Caco-2 (cell line): ENCODE results near the gene SH3BP4. TPM values are rescaled to one million over a fixed set of nuclear protein-coding genes. Genes with fewer than 3 reads are reported as not detected.

Source experiments
- BruUV-seq: library from RNA; stranded (reverse); fragments of 400-500 nt; replicated peaks from 2 replicates; lab custom pipeline; 2021; lab: Mats Ljungman, UMichigan
- CTCF ChIA-PET: fragments of 300-600 bp; sonication (Branson Sonifier 250); formaldehyde crosslinking; loops from one replicate; lab custom pipeline; 2022; ENCODE audit warnings: antibody characterized with exemption; lab: Charles Lee
- POLR2A ChIA-PET: fragments of 300-600 bp; sonication (Branson Sonifier 250); formaldehyde crosslinking; loops from one replicate; lab custom pipeline; 2022; ENCODE audit warnings: antibody characterized with exemption; lab: Charles Lee
- DNase-seq, 2 experiments: peaks; one replicate each; pipeline versions ENCODE4 v3.0.0 to v3.0.0-alpha.2; 2020 to 2022
- H3K27me3 ChIP-seq: replicated peaks from 2 replicates; pipeline ENCODE4 v1.6.0; 2011; ENCODE audit warnings: low read length; ENCODE audit not compliant: control insufficient read depth, insufficient read depth
- H3K36me3 ChIP-seq: 2 replicates; pipeline ENCODE4 v1.5.1; 2011; ENCODE audit warnings: low read length; ENCODE audit not compliant: control insufficient read depth, insufficient read depth
- H3K4me1 ChIP-seq: fragments of 250-450 bp; sonication (Bioruptor Pico); 2 replicates; pipeline ENCODE4 v1.5.1; 2020; ENCODE audit warnings: mild to moderate bottlenecking
- H3K4me3 ChIP-seq: 2 replicates; pipeline ENCODE4 v1.5.1; 2011; ENCODE audit warnings: low read depth, mild to moderate bottlenecking, control low read depth, low read length
- H3K9me3 ChIP-seq: fragments of 250-450 bp; sonication (Bioruptor Pico); 2 replicates; pipeline ENCODE4 v1.5.1; 2020; ENCODE audit warnings: mild to moderate bottlenecking, moderate library complexity
- H3K27ac Mint-ChIP-seq: one replicate; pipeline ENCODE4 v1.8.0; 2022; ENCODE audit warnings: mixed read lengths; ENCODE audit not compliant: unreplicated experiment
- H3K27me3 Mint-ChIP-seq: one replicate; pipeline ENCODE4 v1.8.0; 2022; ENCODE audit warnings: mixed read lengths; ENCODE audit not compliant: insufficient read depth, unreplicated experiment
- H3K36me3 Mint-ChIP-seq: one replicate; pipeline ENCODE4 v1.8.0; 2022; ENCODE audit warnings: mild to moderate bottlenecking, mixed read lengths; ENCODE audit not compliant: insufficient read depth, unreplicated experiment
- H3K4me1 Mint-ChIP-seq: one replicate; pipeline ENCODE4 v1.8.0; 2022; ENCODE audit warnings: low read depth, mixed read lengths; ENCODE audit not compliant: unreplicated experiment
- H3K4me3 Mint-ChIP-seq: one replicate; pipeline ENCODE4 v1.8.0; 2022; ENCODE audit warnings: mild to moderate bottlenecking, moderate library complexity, mixed read lengths; ENCODE audit not compliant: unreplicated experiment
- H3K9me3 Mint-ChIP-seq: one replicate; pipeline ENCODE4 v1.8.0; 2022; ENCODE audit warnings: mixed read lengths; ENCODE audit not compliant: unreplicated experiment
- intact Hi-C: fragments of 100-400 bp; cut with micrococcal nuclease; formaldehyde crosslinking; loops from one replicate; pipeline ENCODE4 v1.10.0; 2022; ENCODE audit not compliant: unreplicated experiment
- total RNA-seq: library from RNA; stranded (reverse); gene quantifications from 2 replicates; pipeline ENCODE4 v1.2.3, GENCODE V29; 2022
- TF ChIP-seq, protein P1 (sequence below), 2 experiments: fragments of 200-600 bp in 1 of 2; IDR thresholded peaks; 1 replicate in 1 of 2; 2 replicates in 1 of 2; pipeline versions ENCODE4 v1.5.1 to v1.8.0; 2011 to 2022; ENCODE audit warnings: antibody characterized with exemption in 1 of 2, control low read depth in 1 of 2, inconsistent platforms in 1 of 2, low read depth in 1 of 2, low read length in 1 of 2, mild to moderate bottlenecking in 1 of 2, moderate library complexity in 1 of 2; ENCODE audit not compliant: insufficient read depth in 1 of 2, severe bottlenecking in 1 of 2, unreplicated experiment in 1 of 2

The SH3BP4 gene
- total RNA-seq, 1 experiment from 2014 or later: 29.9 TPM

DNA sequence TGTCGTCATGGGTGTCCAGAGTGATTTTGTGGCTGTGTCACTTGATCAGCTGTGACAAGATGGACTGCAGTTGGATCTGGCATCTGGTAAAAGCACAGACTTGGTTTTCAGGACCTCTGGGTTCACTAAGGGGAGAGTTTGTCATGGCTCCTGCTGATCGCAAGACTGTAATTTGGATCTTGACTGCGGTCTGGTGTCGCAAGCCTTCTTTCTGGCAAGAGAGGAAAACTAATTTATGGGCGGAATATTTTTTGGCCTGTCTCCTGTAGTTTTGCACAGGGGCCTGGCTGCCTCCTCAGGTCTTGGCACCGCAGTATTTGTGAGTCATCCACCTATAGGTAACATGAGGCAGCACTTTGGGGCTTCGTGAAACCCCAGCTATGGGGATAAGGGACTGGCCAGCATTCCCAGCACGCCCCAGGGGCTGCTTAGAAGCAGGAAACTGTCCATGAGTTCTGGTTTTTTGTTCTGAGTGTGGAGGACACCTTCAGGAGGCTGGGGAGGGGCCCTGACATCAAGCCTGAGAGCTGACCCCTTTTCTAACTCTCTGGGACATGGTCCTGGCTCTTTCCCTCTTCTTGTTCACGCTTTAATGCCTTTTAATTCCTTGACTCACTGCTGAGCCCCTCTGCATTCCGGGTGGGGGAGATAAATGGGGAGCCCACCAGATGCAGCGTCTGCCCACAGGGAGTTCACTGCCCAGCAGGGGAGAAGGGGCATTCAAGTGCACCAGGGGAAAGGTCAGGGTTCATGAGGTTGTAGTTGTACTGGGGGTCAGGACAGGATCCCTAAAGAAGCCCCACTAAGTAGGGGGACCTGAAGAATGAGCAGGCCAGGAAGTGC is 12.2 kb downstream of the SH3BP4 start:
- POLR2A ChIA-PET: no interaction called here
- H3K27me3 ChIP-seq: no peaks in the 10 kb centered on the region
- no peak for DNase-seq
- H3K4me3 Mint-ChIP-seq: no peak overlapping the region
- no peak overlapping the region for H3K27ac Mint-ChIP-seq
- H3K36me3 ChIP-seq: no peaks in the 10 kb centered on the region
- peaks cover 5% of the 10 kb centered on the region for H3K36me3 Mint-ChIP-seq
- no peaks in the 10 kb centered on the region for H3K27me3 Mint-ChIP-seq
- TF ChIP-seq, protein P1, sequence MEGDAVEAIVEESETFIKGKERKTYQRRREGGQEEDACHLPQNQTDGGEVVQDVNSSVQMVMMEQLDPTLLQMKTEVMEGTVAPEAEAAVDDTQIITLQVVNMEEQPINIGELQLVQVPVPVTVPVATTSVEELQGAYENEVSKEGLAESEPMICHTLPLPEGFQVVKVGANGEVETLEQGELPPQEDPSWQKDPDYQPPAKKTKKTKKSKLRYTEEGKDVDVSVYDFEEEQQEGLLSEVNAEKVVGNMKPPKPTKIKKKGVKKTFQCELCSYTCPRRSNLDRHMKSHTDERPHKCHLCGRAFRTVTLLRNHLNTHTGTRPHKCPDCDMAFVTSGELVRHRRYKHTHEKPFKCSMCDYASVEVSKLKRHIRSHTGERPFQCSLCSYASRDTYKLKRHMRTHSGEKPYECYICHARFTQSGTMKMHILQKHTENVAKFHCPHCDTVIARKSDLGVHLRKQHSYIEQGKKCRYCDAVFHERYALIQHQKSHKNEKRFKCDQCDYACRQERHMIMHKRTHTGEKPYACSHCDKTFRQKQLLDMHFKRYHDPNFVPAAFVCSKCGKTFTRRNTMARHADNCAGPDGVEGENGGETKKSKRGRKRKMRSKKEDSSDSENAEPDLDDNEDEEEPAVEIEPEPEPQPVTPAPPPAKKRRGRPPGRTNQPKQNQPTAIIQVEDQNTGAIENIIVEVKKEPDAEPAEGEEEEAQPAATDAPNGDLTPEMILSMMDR (IDR thresholded peaks at IDR 0.05; ENCODE audit: insufficient read depth in 1 of 2, low read depth in 1 of 2, low read length in 1 of 2, severe bottlenecking in 1 of 2, unreplicated experiment in 1 of 2): no peak
- H3K4me1 Mint-ChIP-seq: peaks cover 6% of the 10 kb centered on the region
- H3K4me3 ChIP-seq: no peak overlapping the region
- H3K9me3 Mint-ChIP-seq: no peaks in the 10 kb centered on the region
- intact Hi-C loops: no loop called here
- BruUV-seq: no TSS peak
- no peaks in the 10 kb centered on the region for H3K9me3 ChIP-seq
- CTCF ChIA-PET: no interaction called here
- H3K4me1 ChIP-seq: no peaks in the 10 kb centered on the region

DNA sequence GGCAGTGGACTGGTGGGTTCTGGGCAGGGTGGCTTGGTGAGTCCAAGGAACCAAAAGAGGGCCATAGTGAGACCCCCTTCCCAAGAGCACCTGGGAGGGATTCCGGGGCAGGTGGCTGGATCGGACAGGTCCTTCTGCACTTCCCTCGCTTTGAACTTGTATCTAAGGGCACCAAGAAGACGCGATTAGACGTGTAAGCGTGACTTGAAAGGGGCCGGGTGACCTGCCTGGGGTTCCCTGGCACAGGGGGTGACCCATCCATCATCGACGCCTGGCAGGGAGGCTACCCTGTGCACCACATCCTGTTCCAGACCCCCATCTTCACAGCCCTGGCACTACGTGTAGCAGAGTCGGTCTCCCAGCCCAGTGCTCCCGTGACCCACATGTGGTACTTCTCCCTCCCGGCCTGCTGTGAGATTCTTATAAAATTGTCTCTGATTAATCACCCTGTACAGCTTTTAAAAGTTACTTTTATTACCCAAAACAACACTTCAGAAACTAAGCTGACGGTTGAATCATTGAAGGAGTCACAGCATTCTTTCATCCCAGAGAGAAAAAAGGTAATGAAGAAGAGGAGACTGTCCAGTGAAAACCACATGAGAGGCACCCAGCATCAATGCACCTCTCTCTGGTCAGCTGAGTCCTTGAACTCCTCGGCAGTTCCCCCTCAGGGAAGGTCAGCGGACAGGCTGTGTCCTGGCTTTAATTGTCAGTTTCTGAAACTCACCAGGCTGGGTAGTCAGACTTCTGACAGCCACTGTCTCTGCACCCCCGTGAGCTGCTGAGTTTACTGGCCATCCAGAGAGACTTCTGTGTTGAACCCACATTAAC is 13.0 kb downstream of the SH3BP4 start:
- Mint-ChIP-seq H3K4me3 (no peak overlapping the region), H3K27me3 (no peaks in the 10 kb centered on the region), H3K27ac (no peak overlapping the region), H3K4me1 (peaks cover 12% of the 10 kb centered on the region), H3K36me3 (peaks cover 5% of the 10 kb centered on the region), H3K9me3 (no peaks in the 10 kb centered on the region)
- POLR2A ChIA-PET: no interaction called here
- Histone ChIP-seq H3K36me3 (no peaks in the 10 kb centered on the region; the same call in 1 of the 2 replicates), H3K4me1 (no peaks in the 10 kb centered on the region), H3K4me3 (no peak overlapping the region), H3K27me3 (no peaks in the 10 kb centered on the region), H3K9me3 (no peaks in the 10 kb centered on the region)
- intact Hi-C loops: no loop called here
- no peak for DNase-seq
- no TSS peak for BruUV-seq
- CTCF ChIA-PET: no interaction called here
- TF ChIP-seq, protein P1 (IDR thresholded peaks at IDR 0.05; ENCODE audit: insufficient read depth in 1 of 2, low read depth in 1 of 2, low read length in 1 of 2, severe bottlenecking in 1 of 2, unreplicated experiment in 1 of 2): no peak

DNA sequence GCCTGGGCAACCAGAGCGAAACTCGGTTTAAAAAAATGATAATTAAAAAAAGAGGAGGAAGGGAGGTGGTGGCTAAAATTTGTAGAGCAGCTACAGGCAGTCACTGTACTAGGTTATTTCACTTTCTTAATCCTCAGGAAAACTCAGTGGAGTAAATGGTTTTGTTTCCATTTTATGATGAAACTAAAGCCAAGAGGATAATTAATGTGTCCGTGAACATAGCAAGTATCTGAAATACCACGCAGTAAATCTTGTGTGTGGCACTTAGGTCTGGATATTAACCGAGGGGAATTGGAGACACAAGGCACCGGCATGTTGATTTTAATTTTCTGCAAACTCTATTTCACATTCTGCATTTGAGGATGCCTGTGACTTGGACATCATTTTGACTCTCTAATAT is 14.5 kb downstream of the SH3BP4 start:
- H3K36me3 Mint-ChIP-seq: peaks cover 5% of the 10 kb centered on the region
- Histone ChIP-seq H3K36me3 (no peaks in the 10 kb centered on the region; the same call in 1 of the 2 replicates), H3K27me3 (no peaks in the 10 kb centered on the region), H3K4me3 (no peak overlapping the region), H3K9me3 (no peaks in the 10 kb centered on the region), H3K4me1 (no peaks in the 10 kb centered on the region; the same call in 1 of the 2 replicates)
- H3K27me3 Mint-ChIP-seq: no peaks in the 10 kb centered on the region
- POLR2A ChIA-PET: no interaction called here
- TF ChIP-seq, protein P1 (IDR thresholded peaks at IDR 0.05; ENCODE audit: insufficient read depth in 1 of 2, low read depth in 1 of 2, low read length in 1 of 2, severe bottlenecking in 1 of 2, unreplicated experiment in 1 of 2): no peak
- no peak for DNase-seq
- no peak overlapping the region for H3K4me3 Mint-ChIP-seq
- no TSS peak for BruUV-seq
- intact Hi-C loops: no loop called here
- H3K27ac Mint-ChIP-seq: no peak overlapping the region
- CTCF ChIA-PET: no interaction called here
- no peaks in the 10 kb centered on the region for H3K9me3 Mint-ChIP-seq
- H3K4me1 Mint-ChIP-seq: peaks cover 17% of the 10 kb centered on the region
